Measurements from ENCODE around the gene NEO1. TPM values are rescaled to one million over a fixed set of nuclear protein-coding genes. Genes with fewer than 3 reads are reported as not detected.

The NEO1 gene
- total RNA-seq, 2 donors from 2014 or later = 3.6 to 8.0 TPM

DNA sequence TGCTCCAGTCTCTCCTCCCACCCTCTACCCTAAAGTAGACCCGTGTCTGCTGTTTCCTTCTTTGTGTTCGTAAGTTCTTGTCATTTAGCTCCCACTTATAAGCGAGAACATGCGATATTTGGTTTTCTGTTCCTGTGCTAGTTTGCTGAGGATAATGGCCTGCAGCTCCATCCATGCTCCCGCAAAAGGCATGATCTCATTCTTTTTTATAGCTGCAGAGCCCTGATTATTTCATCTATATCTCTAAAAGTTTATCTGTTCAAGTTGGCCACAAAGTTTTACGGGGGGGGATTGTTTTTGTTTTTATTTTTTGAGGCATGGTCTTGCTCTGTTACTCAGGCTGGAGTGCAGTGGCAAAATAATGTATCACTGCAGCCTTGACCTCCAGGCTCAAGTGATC is 4.4 kb upstream of the NEO1 start:
- H3K27ac Mint-ChIP-seq = no peak overlapping the region

DNA sequence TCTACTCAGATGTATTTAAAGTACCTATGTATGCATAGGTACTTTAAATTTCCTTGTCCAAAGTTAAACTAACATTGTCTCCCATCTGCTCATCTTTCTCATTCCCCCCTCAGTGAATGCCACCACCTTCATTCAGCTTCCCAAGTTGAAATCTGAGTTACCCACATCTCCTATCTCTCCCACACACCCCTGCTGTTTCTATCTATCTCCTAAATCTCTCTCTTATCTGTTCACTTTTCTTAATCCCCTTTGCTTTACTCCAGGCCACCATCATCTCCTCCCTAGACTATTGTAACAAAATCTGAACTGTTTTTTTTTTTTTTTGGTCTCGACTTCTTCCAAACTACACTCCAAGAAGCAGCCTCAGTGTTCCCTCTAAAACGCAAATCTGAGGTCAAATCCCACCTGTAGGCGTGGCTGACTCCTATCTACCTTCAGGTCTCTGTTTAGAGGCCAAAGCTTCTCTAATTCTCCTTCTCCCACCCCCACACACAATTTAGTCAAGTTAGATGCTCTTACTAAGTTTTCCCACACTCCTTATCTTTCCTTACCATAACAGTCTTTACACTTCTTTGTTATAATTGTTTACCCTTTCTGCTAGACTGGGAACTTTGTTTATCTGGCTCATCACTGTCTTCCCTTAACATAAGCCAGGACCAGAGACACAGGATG is 3.5 kb upstream of the NEO1 start:
- Mint-ChIP-seq H3K27me3 (peaks cover 14 to 24% of the 10 kb centered on the region in 2 donors), H3K4me1 (ENCODE audit: low read depth in 2 of 2) (peaks cover 6 to 7% of the 10 kb centered on the region in 2 donors), H3K27ac (no peak overlapping the region), H3K36me3 (no peaks in the 10 kb centered on the region), H3K9me3 (no peaks in the 10 kb centered on the region), H3K4me3 (no peak overlapping the region)
- no peak for DNase-seq (ENCODE audit: low spot score)
- no peak for ATAC-seq

More for the DNA sequence above, 4.4 kb upstream of the NEO1 start:
- Mint-ChIP-seq H3K36me3 (no peaks in the 10 kb centered on the region), H3K4me3 (no peak overlapping the region), H3K9me3 (no peaks in the 10 kb centered on the region), H3K27me3 (peaks cover 14 to 22% of the 10 kb centered on the region in 2 donors), H3K4me1 (ENCODE audit: low read depth in 2 of 2) (peaks cover under 1% of the 10 kb centered on the region in 2 donors)
- DNase-seq (ENCODE audit: low spot score) (no peak), ATAC-seq (no peak)

GRCh38 chr15:73049564-73050215 is 2.6 kb upstream of the NEO1 start:
- no peak for DNase-seq (ENCODE audit: low spot score)
- H3K9me3 Mint-ChIP-seq = no peaks in the 10 kb centered on the region
- no peak overlapping the region for H3K27ac Mint-ChIP-seq
- peaks cover 14 to 24% of the 10 kb centered on the region in 2 donors for H3K27me3 Mint-ChIP-seq
- H3K4me1 Mint-ChIP-seq (ENCODE audit: low read depth in 2 of 2) = peaks cover 6 to 7% of the 10 kb centered on the region in 2 donors
- no peak for ATAC-seq
- H3K4me3 Mint-ChIP-seq = no peak overlapping the region
- no peaks in the 10 kb centered on the region for H3K36me3 Mint-ChIP-seq

GRCh38 chr15:73050561-73051295 is 1.5 kb upstream of the NEO1 start:
- DNase-seq (ENCODE audit: low spot score) = no peak
- peaks cover 6 to 7% of the 10 kb centered on the region in 2 donors for H3K4me1 Mint-ChIP-seq (ENCODE audit: low read depth in 2 of 2)
- no peak for ATAC-seq
- H3K9me3 Mint-ChIP-seq = no peaks in the 10 kb centered on the region
- H3K27me3 Mint-ChIP-seq = peaks cover 14 to 22% of the 10 kb centered on the region in 2 donors
- no peak overlapping the region for H3K27ac Mint-ChIP-seq
- peak overlapping the region; percentile 67 for H3K4me3 Mint-ChIP-seq
- no peaks in the 10 kb centered on the region for H3K36me3 Mint-ChIP-seq

GRCh38 chr15:73051391-73051806 is 864 bp upstream of the NEO1 start:
- Mint-ChIP-seq H3K27ac (no peak overlapping the region), H3K4me3 (peak overlapping the region; percentile 67), H3K27me3 (peaks cover 14 to 19% of the 10 kb centered on the region in 2 donors), H3K36me3 (no peaks in the 10 kb centered on the region), H3K9me3 (no peaks in the 10 kb centered on the region), H3K4me1 (ENCODE audit: low read depth in 2 of 2) (peaks cover 6 to 7% of the 10 kb centered on the region in 2 donors)
- ATAC-seq (peak in 1 of 2 donors; percentile 22), DNase-seq (ENCODE audit: low spot score) (no peak)

DNA sequence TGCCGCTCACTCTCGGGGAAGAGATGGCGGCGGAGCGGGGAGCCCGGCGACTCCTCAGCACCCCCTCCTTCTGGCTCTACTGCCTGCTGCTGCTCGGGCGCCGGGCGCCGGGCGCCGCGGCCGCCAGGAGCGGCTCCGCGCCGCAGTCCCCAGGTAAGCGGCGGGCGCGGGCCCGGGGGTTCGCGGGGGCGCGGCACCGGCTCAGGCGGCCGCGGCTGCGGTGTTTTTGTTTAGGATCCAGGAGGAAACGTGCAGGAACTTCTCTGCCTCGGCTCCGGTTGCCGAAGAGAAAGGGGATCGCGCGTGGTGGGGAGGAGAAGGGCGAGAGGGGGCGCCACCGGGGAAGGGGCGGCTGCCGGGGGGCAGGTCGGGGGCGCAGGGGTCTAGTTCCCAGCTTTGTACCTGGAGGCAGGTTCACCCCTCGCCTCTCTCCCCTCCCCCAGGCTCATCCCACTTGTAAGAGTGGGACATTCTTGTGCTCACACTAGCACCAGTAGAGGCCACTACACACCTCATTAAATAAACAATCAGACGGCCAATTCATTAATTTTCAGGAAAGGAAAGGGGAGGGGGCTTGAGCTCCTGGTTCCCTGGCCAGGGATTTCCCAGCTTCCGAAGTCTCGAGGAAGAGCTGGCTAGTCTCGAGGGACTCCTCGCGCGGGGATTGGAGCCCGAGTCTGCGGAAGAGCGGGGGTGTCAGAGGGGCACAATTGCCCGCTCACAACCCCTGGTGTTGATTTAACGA is 562 bp downstream of the NEO1 start:
- no peak for ATAC-seq
- H3K27ac Mint-ChIP-seq = peak overlapping the region in 1 of 2 donors; percentile 23

GRCh38 chr15:73053398-73053723 is 1.1 kb downstream of the NEO1 start:
- ATAC-seq (no peak), DNase-seq (ENCODE audit: low spot score) (no peak)
- Mint-ChIP-seq H3K27ac (peak overlapping the region in 1 of 2 donors; percentile 23), H3K36me3 (no peaks in the 10 kb centered on the region), H3K27me3 (peaks cover 8 to 18% of the 10 kb centered on the region in 2 donors), H3K9me3 (no peaks in the 10 kb centered on the region), H3K4me1 (ENCODE audit: low read depth in 2 of 2) (peaks cover 6 to 7% of the 10 kb centered on the region in 2 donors), H3K4me3 (peak overlapping the region; percentile 82)

More for the DNA sequence above, 562 bp downstream of the NEO1 start:
- no peak for DNase-seq (ENCODE audit: low spot score)
- Mint-ChIP-seq H3K27me3 (peaks cover 11 to 16% of the 10 kb centered on the region in 2 donors), H3K9me3 (no peaks in the 10 kb centered on the region), H3K36me3 (no peaks in the 10 kb centered on the region), H3K4me1 (ENCODE audit: low read depth in 2 of 2) (peaks cover 6 to 7% of the 10 kb centered on the region in 2 donors), H3K4me3 (peak overlapping the region; percentile 82)

DNA sequence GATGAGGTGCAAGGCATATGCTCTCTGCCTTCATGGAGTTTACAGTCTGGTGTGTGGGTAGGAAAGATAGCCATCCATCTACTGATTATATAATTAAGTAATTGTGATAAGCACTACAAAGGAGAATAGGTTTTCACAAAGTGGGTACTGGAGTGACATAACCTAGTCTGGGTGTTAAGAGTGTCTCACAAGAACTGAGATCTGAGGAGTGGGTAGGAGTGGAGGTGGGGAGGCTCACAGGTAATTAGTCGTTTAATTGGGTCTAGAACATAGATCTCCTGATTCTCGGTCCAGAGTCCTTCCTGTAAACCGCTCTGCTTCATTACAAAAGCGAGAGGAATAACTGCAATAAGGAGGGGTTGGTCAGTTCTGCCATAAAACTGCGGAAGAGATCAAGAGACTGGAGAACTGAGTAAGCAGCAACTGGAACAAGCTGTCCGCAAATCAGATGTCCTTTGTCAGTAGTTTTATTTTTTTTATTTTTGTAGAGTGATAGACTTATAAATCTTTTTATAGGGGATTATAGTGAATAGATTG is 2.2 kb downstream of the NEO1 start:
- H3K27me3 Mint-ChIP-seq = peaks cover 0 to 12% of the 10 kb centered on the region in 2 donors
- no peak for ATAC-seq

DNA sequence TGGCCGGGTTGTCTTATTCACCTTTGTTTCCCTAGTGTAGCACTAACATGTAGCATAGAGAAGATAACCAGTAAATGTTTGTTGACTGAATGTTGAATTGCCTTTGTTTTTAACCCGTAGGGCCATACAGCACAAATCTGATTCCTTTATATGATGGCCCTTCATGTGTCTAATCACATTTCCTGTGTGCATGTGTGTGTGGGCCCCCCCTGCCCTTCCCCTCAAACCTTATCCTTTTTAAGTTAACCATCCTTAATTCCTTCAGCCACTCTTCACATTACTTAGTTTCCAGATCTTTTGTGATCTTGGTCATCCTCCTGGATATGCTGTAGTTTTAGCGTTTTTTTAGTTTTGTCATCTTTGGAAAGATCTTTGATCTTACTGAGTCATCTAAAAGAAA is 4.2 kb downstream of the NEO1 start:
- no peak overlapping the region for H3K4me3 Mint-ChIP-seq
- H3K27me3 Mint-ChIP-seq = peaks cover 0 to 12% of the 10 kb centered on the region in 2 donors
- no peaks in the 10 kb centered on the region for H3K9me3 Mint-ChIP-seq
- no peak for DNase-seq (ENCODE audit: low spot score)
- peaks cover 6 to 7% of the 10 kb centered on the region in 2 donors for H3K4me1 Mint-ChIP-seq (ENCODE audit: low read depth in 2 of 2)
- H3K36me3 Mint-ChIP-seq = no peaks in the 10 kb centered on the region
- ATAC-seq = no peak
- no peak overlapping the region for H3K27ac Mint-ChIP-seq

More for the DNA sequence above, 2.2 kb downstream of the NEO1 start:
- no peaks in the 10 kb centered on the region for H3K36me3 Mint-ChIP-seq
- H3K4me1 Mint-ChIP-seq (ENCODE audit: low read depth in 2 of 2) = peaks cover 6 to 7% of the 10 kb centered on the region in 2 donors
- DNase-seq (ENCODE audit: low spot score) = no peak
- no peaks in the 10 kb centered on the region for H3K9me3 Mint-ChIP-seq
- no peak overlapping the region for H3K27ac Mint-ChIP-seq
- H3K4me3 Mint-ChIP-seq = no peak overlapping the region

- no peaks in the 10 kb centered on the region for H3K36me3 Mint-ChIP-seq
- H3K4me1 Mint-ChIP-seq (ENCODE audit: low read depth in 2 of 2) = peaks cover 0 to under 1% of the 10 kb centered on the region in 2 donors
- no peak overlapping the region for H3K27ac Mint-ChIP-seq
- peaks cover 5 to 13% of the 10 kb centered on the region in 2 donors for H3K27me3 Mint-ChIP-seq
- no peak for ATAC-seq
- DNase-seq (ENCODE audit: low spot score) = no peak
- no peaks in the 10 kb centered on the region for H3K9me3 Mint-ChIP-seq
- H3K4me3 Mint-ChIP-seq = no peak overlapping the region
These were observed 6.2 kb downstream of the NEO1 start for GRCh38 chr15:73058437-73058836.

GRCh38 chr15:73065114-73065513 is 12.9 kb downstream of the NEO1 start:
- Mint-ChIP-seq H3K27ac (no peak overlapping the region), H3K9me3 (no peaks in the 10 kb centered on the region), H3K4me1 (ENCODE audit: low read depth in 2 of 2) (no peaks in the 10 kb centered on the region), H3K36me3 (no peaks in the 10 kb centered on the region), H3K27me3 (peaks cover 10 to 30% of the 10 kb centered on the region in 2 donors), H3K4me3 (no peak overlapping the region)
- ATAC-seq (no peak), DNase-seq (ENCODE audit: low spot score) (no peak)

- Mint-ChIP-seq H3K9me3 (no peaks in the 10 kb centered on the region), H3K4me1 (ENCODE audit: low read depth in 2 of 2) (no peaks in the 10 kb centered on the region), H3K27ac (no peak overlapping the region), H3K36me3 (no peaks in the 10 kb centered on the region), H3K27me3 (peaks cover 0 to 20% of the 10 kb centered on the region in 2 donors), H3K4me3 (no peak overlapping the region)
- ATAC-seq (no peak), DNase-seq (ENCODE audit: low spot score) (no peak)
These were observed 16.8 kb downstream of the NEO1 start for GRCh38 chr15:73069109-73069508.

DNA sequence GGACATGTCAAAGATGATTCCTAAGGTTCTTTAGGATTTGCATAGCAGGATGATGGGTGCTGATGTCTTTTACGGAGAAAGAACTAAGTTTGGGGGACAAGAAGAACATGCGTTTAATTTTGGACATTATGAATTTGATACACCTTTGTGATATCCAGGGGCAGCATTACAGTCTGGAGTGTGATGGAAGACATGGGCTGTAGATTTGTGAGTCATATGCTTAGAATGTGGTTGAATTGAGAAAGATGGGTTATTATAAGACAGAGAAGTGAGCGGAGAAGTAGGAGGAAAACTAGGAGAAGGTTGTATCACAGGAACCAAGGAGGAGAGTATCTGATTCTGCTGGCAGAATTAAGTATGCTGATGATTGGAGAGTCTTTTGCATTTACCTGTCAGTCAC is 20.6 kb downstream of the NEO1 start:
- Mint-ChIP-seq H3K27me3 (peaks cover 0 to 5% of the 10 kb centered on the region in 2 donors), H3K27ac (no peak overlapping the region), H3K36me3 (no peaks in the 10 kb centered on the region), H3K4me1 (ENCODE audit: low read depth in 2 of 2) (no peaks in the 10 kb centered on the region), H3K4me3 (no peak overlapping the region), H3K9me3 (no peaks in the 10 kb centered on the region)
- DNase-seq (ENCODE audit: low spot score) (no peak), ATAC-seq (no peak)
